ENCODE measurements around the gene CRYBA1.
"Not testable (repeated sequence)": the region's sequence is repeated elsewhere in the genome, so short reads cannot be mapped to it uniquely, and the experiment has no call there.

Gene CRYBA1

GRCh38 chr17:29246628-29247027, at the start of gene CRYBA1:
Gene CRYBA1, plus strand, starts transcription at chr17:29246859. Its CDS starts 5 bp downstream, at chr17:29246864.
- no peaks in the 10 kb centered on the region for H3K27me3 Mint-ChIP-seq
- ATAC-seq (no peak), DNase-seq (no peak)
- no peaks in the 10 kb centered on the region for H3K4me1 Mint-ChIP-seq
- H3K9me3 Mint-ChIP-seq, result no peaks in the 10 kb centered on the region
- H3K27ac Mint-ChIP-seq, result peak within 1 kb of the TSS in 1 of 2 donors; percentile 32
- no peak within 1 kb of the TSS for H3K4me3 Mint-ChIP-seq

- DNase-seq, result no peak
- no peak for ATAC-seq
- no peaks in the 10 kb centered on the region for H3K9me3 Mint-ChIP-seq
- peaks cover 19% of the 10 kb centered on the region for H3K27me3 Mint-ChIP-seq
- H3K4me1 Mint-ChIP-seq, result peaks cover 10% of the 10 kb centered on the region
- no peak overlapping the region for H3K27ac Mint-ChIP-seq
- H3K4me3 Mint-ChIP-seq, result no peak overlapping the region
These were observed 49.0 kb upstream of the CRYBA1 start for GRCh38 chr17:29197516-29198272.

GRCh38 chr17:29204068-29204804, 42.4 kb upstream of the CRYBA1 start:
- H3K9me3 Mint-ChIP-seq, ATAC-seq, H3K4me1 Mint-ChIP-seq, H3K27ac Mint-ChIP-seq, DNase-seq, H3K4me3 Mint-ChIP-seq: not testable (repeated sequence)
- H3K27me3 Mint-ChIP-seq, result peaks cover 24% of the 10 kb centered on the region

- H3K27me3 Mint-ChIP-seq, result peaks cover 24% of the 10 kb centered on the region
- DNase-seq (no peak), ATAC-seq (no peak)
- H3K4me1 Mint-ChIP-seq, result no peaks in the 10 kb centered on the region
- H3K27ac Mint-ChIP-seq, result no peak overlapping the region
- no peaks in the 10 kb centered on the region for H3K9me3 Mint-ChIP-seq
- no peak overlapping the region for H3K4me3 Mint-ChIP-seq
These were observed 41.6 kb upstream of the CRYBA1 start for GRCh38 chr17:29205047-29205446.

- H3K4me1 Mint-ChIP-seq, result no peaks in the 10 kb centered on the region
- H3K27ac Mint-ChIP-seq, result no peak overlapping the region
- no peak overlapping the region for H3K4me3 Mint-ChIP-seq
These were observed 38.7 kb upstream of the CRYBA1 start for GRCh38 chr17:29207975-29208374.

GRCh38 chr17:29209073-29209472, 37.6 kb upstream of the CRYBA1 start:
- Mint-ChIP-seq H3K27ac (no peak overlapping the region), H3K27me3 (peaks cover 15% of the 10 kb centered on the region), H3K9me3 (no peaks in the 10 kb centered on the region), H3K4me3 (no peak overlapping the region), H3K4me1 (no peaks in the 10 kb centered on the region)
- DNase-seq, result no peak
- no peak for ATAC-seq

More at GRCh38 chr17:29207975-29208374, 38.7 kb upstream of the CRYBA1 start:
- no peak for DNase-seq
- no peak for ATAC-seq
- H3K9me3 Mint-ChIP-seq, result no peaks in the 10 kb centered on the region
- H3K27me3 Mint-ChIP-seq, result peaks cover 17% of the 10 kb centered on the region

GRCh38 chr17:29210879-29211278, 35.8 kb upstream of the CRYBA1 start:
- no peak overlapping the region for H3K27ac Mint-ChIP-seq
- no peaks in the 10 kb centered on the region for H3K27me3 Mint-ChIP-seq
- ATAC-seq (no peak), DNase-seq (no peak)
- H3K4me1 Mint-ChIP-seq, result no peaks in the 10 kb centered on the region
- H3K9me3 Mint-ChIP-seq, result no peaks in the 10 kb centered on the region
- H3K4me3 Mint-ChIP-seq, result no peak overlapping the region

- Mint-ChIP-seq H3K4me3 (no peak overlapping the region), H3K27ac (no peak overlapping the region), H3K27me3 (no peaks in the 10 kb centered on the region), H3K9me3 (no peaks in the 10 kb centered on the region), H3K4me1 (no peaks in the 10 kb centered on the region)
- DNase-seq (no peak), ATAC-seq (no peak)
These were observed 34.5 kb upstream of the CRYBA1 start for GRCh38 chr17:29212094-29212631.

- Mint-ChIP-seq H3K4me3 (no peak overlapping the region), H3K27ac (no peak overlapping the region), H3K9me3 (no peaks in the 10 kb centered on the region), H3K27me3 (no peaks in the 10 kb centered on the region), H3K4me1 (no peaks in the 10 kb centered on the region)
- ATAC-seq (no peak), DNase-seq (no peak)
These were observed 34.0 kb upstream of the CRYBA1 start for GRCh38 chr17:29212681-29213121.

GRCh38 chr17:29214215-29215146, 32.2 kb upstream of the CRYBA1 start:
- DNase-seq (no peak), ATAC-seq (no peak)
- Mint-ChIP-seq H3K27me3 (no peaks in the 10 kb centered on the region), H3K9me3 (no peaks in the 10 kb centered on the region), H3K27ac (no peak overlapping the region), H3K4me1 (peaks cover 3% of the 10 kb centered on the region), H3K4me3 (no peak overlapping the region)

GRCh38 chr17:29215174-29215573, 31.5 kb upstream of the CRYBA1 start:
- ATAC-seq (no peak), DNase-seq (no peak)
- no peak overlapping the region for H3K27ac Mint-ChIP-seq
- no peak overlapping the region for H3K4me3 Mint-ChIP-seq
- no peaks in the 10 kb centered on the region for H3K27me3 Mint-ChIP-seq
- H3K4me1 Mint-ChIP-seq, result peaks cover 5% of the 10 kb centered on the region
- no peaks in the 10 kb centered on the region for H3K9me3 Mint-ChIP-seq

- Mint-ChIP-seq H3K4me1 (peaks cover 5% of the 10 kb centered on the region), H3K9me3 (no peaks in the 10 kb centered on the region), H3K4me3 (no peak overlapping the region), H3K27ac (no peak overlapping the region), H3K27me3 (no peaks in the 10 kb centered on the region)
- ATAC-seq (no peak), DNase-seq (no peak)
These were observed 30.9 kb upstream of the CRYBA1 start for GRCh38 chr17:29215717-29216116.

- ATAC-seq, result no peak
- Mint-ChIP-seq H3K27ac (no peak overlapping the region), H3K4me3 (no peak overlapping the region), H3K27me3 (no peaks in the 10 kb centered on the region), H3K4me1 (peaks cover 5% of the 10 kb centered on the region), H3K9me3 (no peaks in the 10 kb centered on the region)
- DNase-seq, result no peak
These were observed 30.5 kb upstream of the CRYBA1 start for GRCh38 chr17:29216181-29216580.

- no peaks in the 10 kb centered on the region for H3K27me3 Mint-ChIP-seq
- ATAC-seq (no peak), DNase-seq (no peak)
- H3K9me3 Mint-ChIP-seq, result no peaks in the 10 kb centered on the region
- H3K4me1 Mint-ChIP-seq, result peaks cover 5% of the 10 kb centered on the region
- no peak overlapping the region for H3K4me3 Mint-ChIP-seq
- H3K27ac Mint-ChIP-seq, result no peak overlapping the region
These were observed 29.8 kb upstream of the CRYBA1 start for GRCh38 chr17:29216856-29217255.

- H3K27ac Mint-ChIP-seq, result no peak overlapping the region
- no peaks in the 10 kb centered on the region for H3K9me3 Mint-ChIP-seq
- no peak overlapping the region for H3K4me3 Mint-ChIP-seq
- ATAC-seq (peak; percentile 95), DNase-seq (peak; percentile 64 to 68)
- H3K4me1 Mint-ChIP-seq, result peaks cover 5% of the 10 kb centered on the region
- no peaks in the 10 kb centered on the region for H3K27me3 Mint-ChIP-seq
These were observed 27.1 kb upstream of the CRYBA1 start for GRCh38 chr17:29219378-29220047.

Data from stimulated activated naive CD8-positive, alpha-beta T cell treated with anti-CD3 and anti-CD28 coated beads, Interleukin-15, amount 100 ng/mL, for 72 hours (primary cell).